CD4-positive, CD25-positive, alpha-beta regulatory T cell (primary cell): ENCODE measurements around the gene CACUL1. TPM values are rescaled to one million over a fixed set of nuclear protein-coding genes. Genes with fewer than 3 reads are reported as not detected.
A peak's percentile ranks its signal among the peaks of the same experiment; 100 is the strongest.

Experiments
- ATAC-seq, 2 donors: fragments of 150-1000 bp; cut with Tn5 transposase; one replicate each; pipeline ENCODE4 v1.10.0; 2021; ENCODE audit warnings: low read depth in 2 of 2, moderate number of reproducible peaks in 2 of 2, moderate library complexity in 1 of 2
- DNase-seq, 3 donors: peaks; one replicate each; pipeline versions ENCODE4 v3.0.0 to v3.0.0-alpha.2; 2012 to 2022; ENCODE audit warnings: mixed read lengths in 1 of 3
- H3K27ac ChIP-seq: one replicate; pipeline ENCODE4 v1.7.0; 2013; ENCODE audit warnings: mild to moderate bottlenecking, low read length; ENCODE audit not compliant: insufficient read depth, poor library complexity, severe bottlenecking
- H3K27me3 ChIP-seq: one replicate; pipeline ENCODE4 v1.7.0; 2013; ENCODE audit warnings: low read length; ENCODE audit not compliant: control insufficient read depth, insufficient read depth
- H3K36me3 ChIP-seq: one replicate; pipeline ENCODE4 v1.7.0; 2013; ENCODE audit warnings: mild to moderate bottlenecking, low read length, moderate library complexity; ENCODE audit not compliant: control insufficient read depth, insufficient read depth
- H3K4me1 ChIP-seq: 2 replicates; pipeline ENCODE4 v1.7.0; 2013; ENCODE audit warnings: mild to moderate bottlenecking, low read length; ENCODE audit not compliant: insufficient read depth, control insufficient read depth, poor library complexity, severe bottlenecking
- H3K4me3 ChIP-seq: one replicate; pipeline ENCODE4 v1.7.0; 2013; ENCODE audit warnings: low read depth, mild to moderate bottlenecking, low read length, moderate library complexity
- H3K9me3 ChIP-seq, 2 experiments: 1 replicate in 1 of 2; 2 replicates in 1 of 2; pipeline ENCODE4 v1.7.0; 2013; ENCODE audit warnings: low read length in 2 of 2, mild to moderate bottlenecking in 1 of 2, moderate library complexity in 1 of 2; ENCODE audit not compliant: control insufficient read depth in 2 of 2
- H3K27ac Mint-ChIP-seq, 3 donors: one replicate each; pipeline ENCODE4 v1.8.0; 2020 to 2022; ENCODE audit warnings: mild to moderate bottlenecking in 3 of 3, mixed read lengths in 3 of 3, moderate library complexity in 2 of 3
- H3K27me3 Mint-ChIP-seq: one replicate; pipeline ENCODE4 v1.8.0; 2022; ENCODE audit warnings: mild to moderate bottlenecking, mixed read lengths
- H3K36me3 Mint-ChIP-seq: one replicate; pipeline ENCODE4 v1.8.0; 2020; ENCODE audit warnings: mixed read lengths
- H3K4me1 Mint-ChIP-seq, 4 donors: one replicate each; pipeline ENCODE4 v1.8.0; 2020 to 2022; ENCODE audit warnings: mixed read lengths in 4 of 4, mild to moderate bottlenecking in 1 of 4
- H3K4me3 Mint-ChIP-seq, 4 donors: one replicate each; pipeline ENCODE4 v1.8.0; 2020 to 2022; ENCODE audit warnings: mild to moderate bottlenecking in 4 of 4, mixed read lengths in 4 of 4, moderate library complexity in 3 of 4
- H3K9me3 Mint-ChIP-seq, 7 donors: one replicate each; pipeline ENCODE4 v1.8.0; 2020 to 2022; ENCODE audit warnings: mixed read lengths in 7 of 7, mild to moderate bottlenecking in 3 of 7, moderate library complexity in 2 of 7
- polyA plus RNA-seq, 4 donors: library from polyadenylated mRNA; unstranded; fragments of 300-500 nt; fragmentation: Illumina TruSeq; gene quantifications; one replicate each; pipeline ENCODE4 v1.2.3, GENCODE V29; 2021
- total RNA-seq: library from RNA; stranded (reverse); gene quantifications from one replicate; pipeline ENCODE4 v1.2.3, GENCODE V29; 2022

The CACUL1 gene
- total and polyA plus RNA-seq, 5 donors from 2014 or later = 23.4 to 31.4 (median 24.6) TPM

GRCh38 chr10:118642228-118642627 lies 112.5 kb downstream of the CACUL1 start:
- Histone ChIP-seq H3K36me3 (no peaks in the 10 kb centered on the region), H3K9me3 (no peaks in the 10 kb centered on the region), H3K27ac (no peak overlapping the region), H3K4me1 (no peaks in the 10 kb centered on the region), H3K27me3 (no peaks in the 10 kb centered on the region), H3K4me3 (no peak overlapping the region)
- ATAC-seq = no peak
- DNase-seq = no peak
- Mint-ChIP-seq H3K36me3 (no peaks in the 10 kb centered on the region), H3K27ac (no peak overlapping the region), H3K4me3 (no peak overlapping the region), H3K9me3 (peaks cover 0 to 13% (median 2%) of the 10 kb centered on the region in 7 donors), H3K27me3 (peaks cover 10% of the 10 kb centered on the region), H3K4me1 (no peaks in the 10 kb centered on the region)

GRCh38 chr10:118638680-118639079 lies 116.1 kb downstream of the CACUL1 start:
- H3K27ac ChIP-seq = no peak overlapping the region
- no peaks in the 10 kb centered on the region for H3K36me3 Mint-ChIP-seq
- H3K4me1 ChIP-seq = no peaks in the 10 kb centered on the region
- no peaks in the 10 kb centered on the region for H3K27me3 ChIP-seq
- DNase-seq = no peak
- H3K27ac Mint-ChIP-seq = no peak overlapping the region
- H3K27me3 Mint-ChIP-seq = peaks cover 10% of the 10 kb centered on the region
- H3K9me3 Mint-ChIP-seq = peaks cover 0 to 13% (median 0%) of the 10 kb centered on the region in 7 donors
- no peak for ATAC-seq
- H3K4me3 Mint-ChIP-seq = peak overlapping the region in 1 of 4 donors; percentile 52
- H3K4me1 Mint-ChIP-seq = peaks cover 0 to 2% (median 0%) of the 10 kb centered on the region in 4 donors
- H3K4me3 ChIP-seq = no peak overlapping the region
- H3K9me3 ChIP-seq = no peaks in the 10 kb centered on the region
- no peaks in the 10 kb centered on the region for H3K36me3 ChIP-seq

- ATAC-seq (no peak), DNase-seq (no peak)
- Histone ChIP-seq H3K27ac (no peak overlapping the region), H3K9me3 (no peaks in the 10 kb centered on the region), H3K4me3 (no peak overlapping the region), H3K36me3 (no peaks in the 10 kb centered on the region), H3K4me1 (no peaks in the 10 kb centered on the region), H3K27me3 (no peaks in the 10 kb centered on the region)
- H3K36me3 Mint-ChIP-seq = no peaks in the 10 kb centered on the region
- peaks cover 14% of the 10 kb centered on the region for H3K27me3 Mint-ChIP-seq
- H3K9me3 Mint-ChIP-seq = peaks cover 0 to 12% (median 0%) of the 10 kb centered on the region in 7 donors
- H3K27ac Mint-ChIP-seq = no peak overlapping the region
- no peak overlapping the region for H3K4me3 Mint-ChIP-seq
- peaks cover 0 to 3% (median 1%) of the 10 kb centered on the region in 4 donors for H3K4me1 Mint-ChIP-seq
Measured at GRCh38 chr10:118635674-118636402, 118.9 kb downstream of the CACUL1 start.

DNA sequence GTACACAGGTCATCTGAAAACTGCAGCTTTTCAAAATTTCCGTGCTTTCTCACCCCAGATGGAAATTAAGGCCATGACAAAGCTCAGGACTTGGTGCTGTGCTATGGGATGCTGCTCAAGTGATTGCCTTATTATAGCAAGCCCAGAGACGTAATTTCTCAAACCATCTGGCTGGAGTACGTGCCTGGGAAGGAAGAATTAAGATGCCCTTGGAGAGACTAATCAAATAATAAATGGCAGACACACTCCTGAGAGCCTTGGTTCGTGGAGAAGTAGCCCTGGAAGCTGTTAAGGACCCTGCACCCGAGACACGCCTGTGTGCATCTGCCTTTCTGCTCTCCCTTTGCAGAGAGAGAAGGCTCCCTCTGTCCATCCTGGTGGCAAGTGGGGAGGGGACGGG lies 121.0 kb downstream of the CACUL1 start:
- H3K9me3 Mint-ChIP-seq = peaks cover 0 to 2% (median 0%) of the 10 kb centered on the region in 7 donors
- DNase-seq (no peak), ATAC-seq (no peak)
- no peaks in the 10 kb centered on the region for H3K36me3 ChIP-seq
- H3K9me3 ChIP-seq = no peaks in the 10 kb centered on the region
- peak overlapping the region in 1 of 3 donors; percentile 37 for H3K27ac Mint-ChIP-seq
- no peak overlapping the region for H3K4me3 Mint-ChIP-seq
- no peak overlapping the region for H3K27ac ChIP-seq
- no peak overlapping the region for H3K4me3 ChIP-seq
- peaks cover 2% of the 10 kb centered on the region for H3K27me3 ChIP-seq
- H3K27me3 Mint-ChIP-seq = peaks cover 28% of the 10 kb centered on the region
- H3K4me1 ChIP-seq = no peaks in the 10 kb centered on the region
- peaks cover 0 to 3% (median 1%) of the 10 kb centered on the region in 4 donors for H3K4me1 Mint-ChIP-seq
- no peaks in the 10 kb centered on the region for H3K36me3 Mint-ChIP-seq

DNA sequence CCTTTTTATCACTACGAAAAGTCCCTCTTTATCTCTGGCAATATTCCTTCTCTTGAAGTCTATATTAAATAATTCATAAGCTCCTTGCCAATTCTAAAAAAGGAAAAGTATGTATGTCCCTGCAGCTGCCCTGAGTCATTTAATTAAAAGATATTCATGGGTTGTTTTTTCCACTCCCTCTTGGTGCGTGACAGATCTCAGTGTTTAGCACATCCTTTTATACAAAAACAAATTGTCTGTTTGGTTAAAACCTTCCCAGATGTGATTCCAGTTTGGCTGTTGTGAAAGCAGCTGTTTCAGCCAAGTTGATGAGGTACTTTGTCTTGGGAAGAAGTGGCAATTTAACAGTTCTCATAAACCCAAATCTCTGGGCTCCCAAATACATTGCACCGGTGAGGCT lies 125.6 kb downstream of the CACUL1 start:
- Histone ChIP-seq H3K4me1 (no peaks in the 10 kb centered on the region), H3K36me3 (no peaks in the 10 kb centered on the region), H3K27me3 (peaks cover 2% of the 10 kb centered on the region), H3K27ac (no peak overlapping the region), H3K4me3 (no peak overlapping the region), H3K9me3 (no peaks in the 10 kb centered on the region)
- ATAC-seq (no peak), DNase-seq (no peak)
- Mint-ChIP-seq H3K27me3 (peaks cover 26% of the 10 kb centered on the region), H3K9me3 (no peaks in the 10 kb centered on the region), H3K4me1 (peaks cover 0 to 3% (median 0%) of the 10 kb centered on the region in 4 donors), H3K27ac (no peak overlapping the region), H3K4me3 (no peak overlapping the region), H3K36me3 (no peaks in the 10 kb centered on the region)

DNA sequence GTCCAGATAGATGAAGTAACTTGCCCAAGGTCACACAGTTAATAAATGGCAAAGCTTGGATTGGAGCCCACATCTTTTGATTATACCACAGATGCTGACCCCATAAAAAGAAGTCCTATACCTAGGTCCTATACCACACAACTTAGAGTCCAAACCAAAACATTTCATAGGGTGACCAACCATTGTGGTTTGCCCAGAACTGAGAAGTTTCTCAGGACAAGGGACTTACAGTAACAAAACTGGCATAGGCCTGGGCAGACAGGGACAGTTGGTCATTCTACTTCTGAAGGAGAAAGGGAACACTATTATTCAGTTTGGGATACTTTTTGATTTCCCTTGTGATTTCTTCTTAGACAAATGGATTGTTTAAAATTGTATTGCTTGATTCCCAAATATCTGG lies 126.4 kb downstream of the CACUL1 start:
- no peak for DNase-seq
- H3K9me3 ChIP-seq = no peaks in the 10 kb centered on the region
- no peak overlapping the region for H3K4me3 ChIP-seq
- ATAC-seq = no peak
- Mint-ChIP-seq H3K36me3 (no peaks in the 10 kb centered on the region), H3K4me3 (no peak overlapping the region), H3K4me1 (peaks cover 0 to 3% (median 0%) of the 10 kb centered on the region in 4 donors), H3K27ac (no peak overlapping the region), H3K27me3 (peaks cover 26% of the 10 kb centered on the region), H3K9me3 (no peaks in the 10 kb centered on the region)
- peaks cover 2% of the 10 kb centered on the region for H3K27me3 ChIP-seq
- H3K36me3 ChIP-seq = no peaks in the 10 kb centered on the region
- no peaks in the 10 kb centered on the region for H3K4me1 ChIP-seq
- no peak overlapping the region for H3K27ac ChIP-seq

DNA sequence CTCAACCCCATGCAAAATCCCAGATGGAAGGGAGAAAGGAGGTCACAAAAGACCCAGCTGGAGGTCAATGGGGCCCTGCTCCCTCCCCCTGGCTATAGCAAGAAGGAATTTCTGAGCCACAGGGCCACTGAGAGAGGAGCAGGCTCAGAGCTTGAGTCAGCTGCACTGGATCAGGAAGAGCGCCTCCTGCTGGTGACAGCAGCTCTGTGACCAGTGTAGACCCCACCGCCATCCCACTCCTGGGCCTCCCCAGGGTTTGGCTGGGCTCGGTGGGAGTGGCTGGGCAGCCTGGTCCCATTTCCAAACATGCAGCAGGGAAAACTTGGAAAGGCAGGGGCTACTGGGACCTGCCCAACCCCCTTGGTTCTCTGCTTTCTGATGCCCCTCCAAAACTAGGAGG lies 127.8 kb downstream of the CACUL1 start:
- H3K4me3 ChIP-seq = no peak overlapping the region
- no peak overlapping the region for H3K27ac ChIP-seq
- no peaks in the 10 kb centered on the region for H3K9me3 ChIP-seq
- Mint-ChIP-seq H3K9me3 (no peaks in the 10 kb centered on the region), H3K27me3 (peaks cover 27% of the 10 kb centered on the region), H3K4me1 (peaks cover 0 to 2% (median 0%) of the 10 kb centered on the region in 4 donors), H3K36me3 (no peaks in the 10 kb centered on the region), H3K4me3 (no peak overlapping the region), H3K27ac (no peak overlapping the region)
- H3K27me3 ChIP-seq = peaks cover 2% of the 10 kb centered on the region
- ATAC-seq (no peak), DNase-seq (peak in 1 of 3 donors; percentile 5)
- no peaks in the 10 kb centered on the region for H3K36me3 ChIP-seq
- no peaks in the 10 kb centered on the region for H3K4me1 ChIP-seq
